UCSD-AML1 (cell line): Measurements from ENCODE around the gene ATXN7L1.

Source experiments
- DNase-seq: peaks from one replicate; lab custom pipeline; 2025; ENCODE audit not compliant: unreplicated experiment; lab: John Stamatoyannopoulos, UW

Gene ATXN7L1

DNA sequence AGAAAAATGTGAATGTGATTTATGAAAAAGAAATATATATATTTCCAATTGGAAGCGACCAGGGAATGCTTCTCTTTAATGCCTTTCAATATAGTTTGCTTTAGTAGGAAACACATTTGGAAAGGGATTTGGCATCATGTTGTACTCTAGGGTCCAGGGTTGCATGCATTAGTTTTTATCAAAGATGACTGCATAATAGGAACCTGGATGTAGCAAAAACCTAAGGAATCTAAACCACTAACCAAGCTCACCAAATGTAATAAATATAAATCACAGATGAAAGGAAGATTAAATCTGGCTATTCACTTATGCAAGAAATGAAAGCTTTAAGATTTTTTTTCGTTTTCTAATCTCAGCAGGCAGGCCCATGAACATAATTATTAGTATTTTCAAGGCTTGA is 120.0 kb downstream of the ATXN7L1 start:
- no peak for DNase-seq

DNA sequence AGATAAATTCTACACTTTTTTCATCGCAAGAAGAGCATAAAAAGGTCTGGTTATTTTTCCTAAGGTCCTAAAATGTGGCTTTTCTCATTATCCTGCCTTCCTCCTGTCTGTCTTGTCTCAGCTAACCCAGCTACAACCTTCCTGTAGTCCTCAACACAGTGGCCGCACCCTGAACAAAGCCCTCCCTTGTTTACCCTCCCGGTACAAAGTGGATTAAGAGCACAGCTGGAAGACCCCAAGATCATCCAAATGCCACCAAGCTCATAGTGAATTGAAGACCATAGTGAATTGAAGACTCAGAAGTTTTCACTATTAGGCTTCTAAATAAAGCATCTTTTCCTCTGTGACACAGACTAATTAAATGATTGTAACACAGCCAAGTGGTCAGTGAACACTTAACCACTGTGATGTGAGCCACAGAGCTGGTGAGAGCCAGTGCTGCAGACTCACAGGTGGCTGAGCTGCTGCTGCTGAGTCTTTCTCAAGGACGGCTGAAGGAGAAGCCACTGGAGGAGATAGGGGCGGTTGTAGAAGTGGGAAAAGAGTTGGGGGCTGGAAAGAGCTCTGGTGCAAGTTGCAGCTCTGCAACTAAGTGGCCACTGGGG is 123.6 kb downstream of the ATXN7L1 start:
- no peak for DNase-seq

DNA sequence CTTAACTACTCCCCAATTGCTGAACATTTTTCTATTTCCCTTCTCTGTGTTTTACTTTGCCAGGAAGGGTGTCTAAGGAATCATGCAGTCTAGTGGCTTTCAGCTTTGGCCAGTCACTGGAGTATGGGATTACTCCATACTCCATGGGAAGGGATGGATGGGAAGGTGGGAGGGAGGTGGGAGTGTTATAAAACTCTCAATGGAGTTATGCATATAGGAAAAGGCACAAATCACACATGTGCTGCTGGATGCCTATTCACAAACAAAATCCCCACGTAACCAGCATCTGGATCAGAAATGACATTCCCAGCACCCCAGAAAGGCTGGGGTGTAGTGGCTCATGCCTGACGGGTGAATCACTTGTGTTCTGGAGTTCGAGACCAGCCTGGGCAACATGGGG is 125.3 kb downstream of the ATXN7L1 start:
- no peak for DNase-seq

DNA sequence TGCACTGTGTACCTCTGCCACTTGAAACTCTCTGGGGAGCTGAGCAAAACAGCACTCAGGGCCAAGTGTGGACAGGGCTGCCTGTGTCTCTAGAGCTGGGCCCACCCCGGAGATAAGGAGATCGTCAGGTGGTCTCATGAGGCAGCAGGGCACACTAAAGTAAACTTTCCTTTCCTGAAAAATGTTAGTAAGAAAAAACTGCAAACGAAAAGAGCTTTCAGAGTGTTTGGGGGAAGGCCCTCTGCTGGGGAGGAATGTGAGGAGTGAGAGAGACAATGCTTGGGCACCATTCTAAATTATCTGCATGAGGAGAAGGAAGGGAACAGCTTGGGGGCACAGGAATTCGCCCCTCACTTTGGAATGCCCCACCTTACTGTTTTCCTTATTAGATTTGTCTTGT is 127.7 kb downstream of the ATXN7L1 start:
- DNase-seq, result no peak

DNA sequence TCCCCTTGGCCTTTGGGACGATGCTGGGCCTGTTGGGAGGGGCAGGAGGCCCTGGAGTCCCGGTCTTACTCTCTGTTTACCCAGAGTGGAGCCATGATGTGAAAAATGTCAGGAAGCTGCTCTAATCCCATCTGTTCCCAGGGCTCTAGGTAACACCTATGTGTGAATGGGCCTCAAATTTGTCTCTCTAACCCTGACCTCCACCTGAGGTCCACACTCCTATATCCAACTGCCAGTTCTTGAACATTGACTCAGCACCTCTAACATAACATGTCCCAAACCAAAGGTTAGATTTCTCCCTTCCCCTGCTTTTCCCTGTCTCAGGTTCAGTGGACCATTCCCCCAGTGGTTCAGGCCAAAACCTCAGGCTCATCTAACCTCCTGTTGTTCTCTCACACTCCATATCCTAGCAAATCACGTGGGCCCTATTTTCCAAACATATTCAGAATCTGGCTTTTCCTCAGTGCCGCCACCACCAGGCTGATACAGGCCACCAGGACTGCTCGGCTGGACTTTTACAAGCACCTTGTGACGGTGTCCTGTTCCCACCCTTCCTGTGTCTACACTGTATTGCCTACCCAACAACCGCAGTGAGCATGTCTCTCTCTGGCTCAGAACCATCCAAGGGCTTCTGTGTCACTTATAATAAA is 130.6 kb downstream of the ATXN7L1 start:
- no peak for DNase-seq

DNA sequence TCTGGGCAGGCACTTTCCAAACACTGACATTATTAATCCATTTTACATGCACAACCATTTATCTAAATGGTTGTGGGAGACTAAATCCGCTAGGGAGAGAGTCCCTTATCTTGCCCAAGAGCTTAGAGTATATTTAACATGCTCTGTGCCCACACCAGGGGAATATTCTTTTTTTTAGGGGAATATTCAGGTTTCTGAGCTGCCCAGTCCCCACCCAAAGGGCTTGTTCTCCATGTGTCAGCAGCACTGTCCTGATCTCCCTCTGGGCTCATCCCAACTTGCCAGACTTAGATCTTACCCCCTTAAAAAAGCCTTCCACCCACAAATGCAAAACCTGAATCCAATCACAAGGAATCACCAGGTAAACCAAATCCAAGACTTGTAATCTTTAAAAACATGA is 132.1 kb downstream of the ATXN7L1 start:
- DNase-seq, result no peak

DNA sequence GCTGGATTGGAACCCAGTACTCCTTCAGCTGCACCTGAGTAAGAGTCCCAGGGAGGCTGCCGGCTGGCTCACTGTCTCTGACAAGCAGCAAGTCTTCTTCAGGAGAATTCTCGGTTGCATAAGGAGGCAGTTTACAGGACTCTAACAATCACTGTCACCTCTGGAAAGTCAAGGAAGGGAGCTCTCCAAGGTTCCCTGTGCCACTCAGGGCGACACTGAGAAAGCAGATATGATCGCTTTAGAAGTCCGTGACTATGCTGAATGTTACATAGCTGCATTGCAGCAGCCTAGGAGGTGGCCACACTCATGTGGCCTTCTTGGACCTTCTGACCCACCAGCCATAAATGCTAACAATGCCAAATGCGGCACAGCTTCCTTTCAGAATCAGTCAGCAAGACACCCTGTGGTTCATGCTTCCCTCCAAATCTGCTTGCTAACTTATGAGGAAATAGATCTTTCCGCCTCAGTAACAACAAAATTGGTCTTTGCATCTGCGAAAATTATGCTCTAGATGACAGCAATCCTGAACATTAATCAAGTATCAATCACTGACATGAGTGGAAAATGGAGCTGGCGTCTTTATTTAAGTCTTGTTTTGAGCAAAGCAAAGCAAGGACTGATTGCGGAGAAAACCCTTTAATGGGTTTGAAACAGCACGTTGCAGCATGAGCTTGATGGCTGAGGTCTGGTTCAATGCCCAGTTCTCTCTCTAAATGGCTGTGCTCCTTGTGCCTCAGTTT is 132.9 kb downstream of the ATXN7L1 start:
- no peak for DNase-seq

DNA sequence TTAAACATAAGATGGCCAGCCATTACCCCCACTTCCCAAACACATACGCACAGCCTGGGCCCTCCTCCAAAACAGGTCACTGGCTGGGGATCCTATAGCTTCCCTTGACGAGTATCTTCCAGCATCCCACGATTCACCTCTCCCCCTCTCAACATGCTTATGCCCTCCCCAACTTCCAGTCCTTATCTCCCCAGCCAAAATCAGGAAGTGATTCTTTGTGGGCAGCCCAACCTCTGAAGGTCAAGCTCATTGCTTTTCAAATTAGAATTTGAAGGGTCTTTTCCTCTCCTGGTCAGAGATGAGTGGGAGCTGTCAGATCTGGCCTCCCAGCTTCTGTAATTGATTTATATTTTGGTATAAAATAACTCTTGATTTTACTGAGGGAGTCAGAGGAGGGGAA is 133.6 kb downstream of the ATXN7L1 start:
- no peak for DNase-seq

DNA sequence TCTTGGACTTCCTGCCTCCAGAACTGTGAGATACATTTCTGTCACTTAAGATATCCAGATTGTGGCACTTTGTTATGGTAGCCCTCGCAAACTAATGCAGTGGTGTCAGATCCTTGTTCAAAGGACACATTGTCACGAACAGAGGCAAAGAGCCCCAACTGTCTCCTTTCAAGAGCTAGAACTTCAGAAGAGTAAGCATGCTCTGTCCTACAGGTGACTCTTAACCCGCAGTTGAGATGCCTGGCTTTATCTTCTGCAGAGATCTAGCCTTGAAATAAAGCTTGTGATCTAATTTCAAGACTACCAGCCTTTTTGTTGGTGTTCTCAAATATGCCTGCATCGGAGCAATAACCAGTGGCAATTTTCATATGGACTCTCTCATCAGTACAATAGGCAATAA is 134.4 kb downstream of the ATXN7L1 start:
- DNase-seq, result no peak

DNA sequence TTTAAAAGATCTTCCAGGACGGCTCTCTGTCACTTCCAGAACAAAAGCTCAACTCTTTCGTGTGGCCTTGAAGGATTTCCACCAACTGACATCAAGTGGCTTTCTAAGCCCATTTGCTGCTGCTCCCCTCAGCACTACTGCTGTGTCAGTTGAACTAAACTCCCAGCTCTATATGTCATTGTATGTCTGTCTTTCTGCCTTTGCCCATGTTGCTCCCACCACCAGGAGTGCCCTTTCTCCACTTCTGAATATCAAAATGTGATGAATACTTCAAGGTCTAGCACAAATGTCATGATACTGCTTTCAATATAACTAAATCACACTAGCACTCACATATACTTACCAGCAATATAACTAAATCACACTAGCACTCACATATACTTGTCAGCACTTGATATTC is 138.3 kb downstream of the ATXN7L1 start:
- no peak for DNase-seq

DNA sequence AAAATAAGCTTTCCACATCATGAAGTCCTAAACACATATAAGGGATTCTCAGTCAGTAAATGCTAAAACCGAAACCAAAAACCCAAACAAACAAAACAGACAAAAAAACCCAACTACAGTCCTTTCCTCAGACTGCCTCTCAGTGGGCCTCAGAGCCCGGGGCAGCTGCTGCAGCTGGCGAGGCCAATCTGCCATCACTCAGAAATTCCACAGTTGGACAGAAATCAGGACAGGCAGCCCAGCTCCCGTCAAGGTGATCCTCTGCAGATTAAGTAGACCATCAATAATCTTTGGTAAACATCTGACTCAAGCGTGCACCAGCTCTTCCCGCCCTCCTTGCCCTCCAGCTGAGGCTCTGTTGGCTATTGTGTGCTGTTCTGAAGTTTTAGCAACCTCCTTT is 142.2 kb downstream of the ATXN7L1 start:
- DNase-seq, result no peak

DNA sequence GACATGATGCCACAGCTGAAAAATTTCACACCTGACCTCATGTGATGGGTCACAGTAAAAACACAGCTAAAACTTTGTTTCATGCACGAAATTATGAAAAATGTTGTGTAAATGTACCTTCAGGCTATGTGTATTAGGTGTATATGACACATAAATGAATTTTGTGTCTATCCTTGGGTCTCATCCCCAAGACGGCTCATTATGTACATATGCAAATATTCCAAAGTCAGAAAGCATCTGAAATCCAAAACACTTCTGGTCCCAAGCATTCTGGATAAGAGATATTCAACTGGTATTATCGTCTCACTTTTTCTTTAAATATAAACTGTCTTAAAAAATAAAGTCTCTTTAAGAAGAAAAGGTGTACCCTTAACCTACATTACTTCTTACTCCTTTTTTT is 145.4 kb downstream of the ATXN7L1 start:
- DNase-seq, result no peak

DNA sequence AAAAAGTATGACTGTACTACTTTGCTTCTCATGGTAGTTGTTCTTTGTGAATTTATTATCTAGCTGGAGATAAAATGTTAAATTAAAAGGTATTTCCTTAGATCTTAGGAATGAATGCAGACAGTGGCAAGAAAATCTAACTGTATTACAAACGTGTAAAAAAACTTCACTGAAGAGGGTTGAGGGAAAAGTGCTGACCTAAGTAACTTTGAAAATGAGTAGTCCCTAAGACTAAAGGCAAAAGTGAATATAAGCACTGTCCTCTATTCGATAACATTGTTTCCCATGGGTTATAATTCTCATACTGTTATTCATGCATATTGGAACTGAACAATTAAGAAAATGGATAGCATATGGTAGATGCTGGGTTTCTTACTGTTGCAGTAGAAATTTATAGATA is 148.4 kb downstream of the ATXN7L1 start:
- no peak for DNase-seq

DNA sequence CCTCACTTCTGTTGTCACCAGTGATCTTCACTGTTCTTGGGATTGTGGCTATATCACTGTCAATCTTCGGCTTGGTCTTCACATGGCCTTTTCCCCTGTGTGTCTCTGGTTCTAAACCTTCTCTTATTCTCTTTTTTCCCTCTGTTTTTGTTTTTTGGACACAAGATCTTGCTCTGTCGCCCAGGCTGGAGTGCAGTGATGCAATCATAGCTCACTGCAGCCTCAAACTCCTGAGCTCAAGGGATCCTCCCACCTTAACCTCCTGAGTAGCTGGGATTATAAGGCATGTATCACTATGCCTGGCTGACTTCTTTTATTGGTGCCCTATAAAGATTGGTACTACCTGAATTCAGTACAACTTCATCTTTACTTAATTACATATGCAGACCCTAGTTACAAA is 151.7 kb downstream of the ATXN7L1 start:
- no peak for DNase-seq

DNA sequence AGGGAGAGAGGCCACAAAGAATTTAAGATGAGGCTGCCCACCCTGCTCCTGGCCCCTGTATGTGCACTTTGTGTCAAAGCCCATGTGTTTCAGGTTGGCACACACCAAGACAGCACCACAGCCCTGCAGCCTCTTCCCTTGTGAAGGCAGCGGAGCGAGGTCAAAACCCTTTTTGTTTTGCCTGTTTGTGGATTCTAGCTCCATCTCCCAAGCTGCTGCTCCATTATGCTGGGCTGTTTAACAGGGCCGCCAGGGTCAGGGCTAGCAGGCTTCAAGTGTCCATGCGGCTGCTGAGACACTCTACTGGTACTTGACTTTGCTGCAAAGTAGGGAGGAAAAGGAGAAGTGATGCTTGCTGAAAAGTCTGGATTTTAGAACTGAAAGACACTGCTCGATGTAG is 152.8 kb downstream of the ATXN7L1 start:
- DNase-seq, result no peak

DNA sequence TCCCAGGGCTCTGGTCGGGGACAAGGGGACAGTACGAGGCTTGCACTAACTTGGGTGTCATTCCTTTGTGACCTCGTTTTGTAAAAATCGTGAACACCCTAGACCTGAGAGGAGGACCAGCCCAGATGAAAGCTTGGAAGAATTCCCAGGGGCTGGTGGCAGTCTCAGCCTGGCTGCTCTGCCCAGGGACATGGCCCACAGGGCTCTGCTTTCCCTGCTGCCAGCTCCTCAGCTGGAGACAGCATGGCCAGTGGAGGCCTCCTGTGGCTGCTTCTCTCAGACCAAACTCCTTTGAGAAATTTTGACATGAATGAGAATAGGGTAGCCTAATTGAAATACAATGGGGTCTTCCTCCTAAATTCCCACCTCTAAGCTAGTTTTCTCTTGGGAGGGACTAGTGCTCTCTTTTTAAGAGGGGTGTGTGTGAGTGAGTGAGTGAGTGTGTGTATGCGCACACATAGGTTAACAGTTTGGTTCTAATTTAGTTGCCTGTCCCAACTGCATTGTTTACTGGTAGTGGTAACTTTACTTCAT is 154.8 kb downstream of the ATXN7L1 start:
- no peak for DNase-seq

DNA sequence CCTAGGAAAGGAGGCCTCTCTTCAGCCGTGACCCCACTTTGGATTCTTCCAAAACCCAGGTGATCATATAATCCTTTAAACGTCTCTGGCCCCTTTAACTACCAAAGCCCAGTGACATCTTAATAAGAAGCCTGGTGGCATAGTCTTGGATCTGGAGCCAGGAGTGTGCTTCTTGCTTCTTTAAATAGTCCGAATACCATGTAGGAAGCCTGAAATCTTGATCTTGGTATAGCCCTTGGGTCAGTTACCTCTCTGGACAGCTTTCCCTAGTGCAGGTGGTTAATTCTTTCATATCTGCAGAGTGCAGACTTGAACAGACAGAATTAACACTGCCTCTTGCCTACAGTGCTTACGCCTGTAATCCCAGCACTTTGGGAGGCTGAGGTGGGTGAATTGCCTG is 156.5 kb downstream of the ATXN7L1 start:
- DNase-seq, result no peak

DNA sequence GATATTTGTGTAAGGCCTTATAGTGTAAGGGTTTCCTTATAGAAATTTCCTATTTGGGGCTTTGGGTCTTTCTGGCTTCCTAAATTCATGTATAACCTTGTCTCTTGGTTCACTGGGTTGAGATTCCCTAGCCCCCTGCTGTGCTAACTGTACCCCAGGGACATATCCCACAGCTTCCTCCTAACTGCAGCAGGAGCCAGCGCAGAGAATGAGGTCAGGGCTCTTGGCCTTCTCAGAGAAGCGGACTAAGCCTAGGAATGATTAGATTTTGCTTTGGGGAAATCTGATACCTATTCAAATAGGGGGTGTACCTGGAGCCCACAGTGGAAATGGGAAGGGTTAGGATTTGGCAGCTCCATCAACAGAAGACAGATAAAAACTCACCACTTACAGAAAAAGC is 157.0 kb downstream of the ATXN7L1 start:
- no peak for DNase-seq

DNA sequence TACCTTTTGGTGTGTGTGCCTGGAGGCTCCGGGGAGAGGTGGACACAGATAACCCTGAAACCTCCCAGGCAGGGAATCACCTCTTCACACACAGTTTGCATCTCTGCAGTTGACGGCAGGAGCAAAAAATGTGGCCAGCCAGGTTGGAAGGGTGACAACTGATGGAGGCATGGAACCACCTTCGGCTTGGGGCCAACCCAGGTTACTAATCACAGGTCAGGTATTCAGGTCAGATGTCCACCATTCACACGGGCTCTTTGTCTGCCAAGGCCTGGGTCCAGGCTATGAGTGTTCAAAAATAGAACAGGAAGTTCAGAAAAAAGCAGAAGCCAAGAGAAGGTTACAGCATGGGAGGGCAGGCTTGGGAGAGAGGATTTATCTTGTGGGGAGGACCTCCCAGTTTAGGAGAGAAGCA is 157.9 kb downstream of the ATXN7L1 start:
- peak; percentile 7 for DNase-seq

DNA sequence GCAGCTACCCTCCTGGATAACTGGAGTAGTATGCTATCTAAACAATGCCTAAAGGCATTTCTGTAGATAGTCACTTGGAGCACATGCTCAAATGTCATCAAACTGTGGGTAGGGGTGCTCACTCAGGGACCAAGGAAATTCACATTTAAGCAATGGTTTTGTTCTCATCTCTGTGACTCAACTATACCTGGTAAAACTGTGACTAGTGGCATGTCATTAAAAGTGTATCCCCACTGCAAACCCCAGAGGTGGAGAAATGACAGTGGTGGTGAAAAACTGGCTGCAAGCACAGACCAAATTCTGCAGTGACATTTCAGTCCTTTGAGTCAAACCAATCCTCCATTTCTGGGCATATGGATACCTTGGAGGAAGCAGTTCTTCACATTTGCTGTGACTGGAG is 160.9 kb downstream of the ATXN7L1 start:
- no peak for DNase-seq

DNA sequence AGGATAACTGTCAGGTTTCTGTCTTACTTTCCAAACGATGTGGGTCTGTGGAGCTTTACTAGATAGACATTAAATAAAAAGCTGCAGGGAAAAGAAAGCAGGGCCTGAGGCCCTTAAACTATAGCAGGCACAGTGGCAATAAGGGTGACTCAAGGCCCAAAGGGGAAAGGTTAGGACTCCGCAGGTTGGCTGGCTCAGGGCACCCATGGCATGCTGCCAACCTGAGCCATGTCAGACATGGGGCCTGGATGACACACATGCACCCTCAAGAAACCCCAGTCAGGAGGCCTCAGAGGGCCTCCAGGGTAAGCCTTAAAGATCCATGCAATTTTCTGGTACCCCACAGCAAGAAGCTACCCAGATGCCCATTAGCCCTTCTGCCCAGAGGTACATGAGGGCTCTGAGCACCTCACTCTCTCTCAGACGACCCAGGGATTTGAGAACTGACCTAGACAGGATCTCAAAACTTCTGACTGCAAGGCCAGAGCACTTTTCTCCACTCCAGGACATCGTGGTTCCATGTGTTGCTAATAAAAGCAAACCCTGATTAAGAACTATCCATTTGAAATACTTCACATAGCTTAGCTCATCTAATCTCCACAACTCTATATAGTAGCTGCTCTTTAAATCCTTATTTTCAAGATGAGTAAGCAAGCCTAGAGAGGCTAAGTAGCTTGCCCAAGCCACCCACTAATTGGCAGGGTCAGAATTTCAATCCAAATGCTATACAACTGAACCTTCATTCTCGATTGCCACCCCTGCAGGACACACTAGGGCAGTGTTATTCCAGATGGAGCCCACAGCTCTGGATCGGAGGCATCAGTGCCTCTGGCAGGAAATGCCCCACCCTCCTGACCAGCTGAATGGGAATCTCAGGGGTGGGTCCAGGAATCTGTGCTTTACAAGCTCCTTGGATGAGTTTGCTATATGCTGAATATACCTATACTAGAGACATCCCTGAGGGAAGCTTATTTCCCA is 162.6 kb downstream of the ATXN7L1 start:
- no peak for DNase-seq
